Superior temporal gyrus (tissue), 1 donor: ENCODE data around the gene TNFSF9.
A peak's percentile ranks its signal among the peaks of the same experiment; 100 is the strongest.

Experiments
- DNase-seq: peaks from one replicate; pipeline ENCODE4 v3.0.0-alpha.2; 2016; ENCODE audit errors: extremely low spot score

The TNFSF9 gene

GRCh38 chr19:6530386-6531162, at the start of gene TNFSF9:
TSS of gene TNFSF9 (plus strand) at chr19:6531026. CDS start at chr19:6531037, 11 bp downstream.
- DNase-seq: peak; percentile 97

- peak; percentile 66 for DNase-seq
Measured at GRCh38 chr19:6481541-6482342, 49.1 kb upstream of the TNFSF9 start, which contains the start of gene DENND1C. TSS of gene DENND1C (minus strand) at chr19:6481787. CDS start at chr19:6481695, 92 bp downstream.

- no peak for DNase-seq
Measured at GRCh38 chr19:6482343-6482686, 48.5 kb upstream of the TNFSF9 start.

- no peak for DNase-seq
Measured at GRCh38 chr19:6483235-6483634, 47.6 kb upstream of the TNFSF9 start.

- DNase-seq: no peak
Measured at GRCh38 chr19:6484230-6484629, 46.6 kb upstream of the TNFSF9 start.

GRCh38 chr19:6484831-6485230, 46.0 kb upstream of the TNFSF9 start:
- no peak for DNase-seq

GRCh38 chr19:6489278-6490061, 41.4 kb upstream of the TNFSF9 start:
- DNase-seq: peak; percentile 50

- no peak for DNase-seq
Measured at GRCh38 chr19:6490134-6490533, 40.7 kb upstream of the TNFSF9 start.

GRCh38 chr19:6491802-6492592, 38.8 kb upstream of the TNFSF9 start:
- peak; percentile 62 for DNase-seq

- DNase-seq: no peak
Measured at GRCh38 chr19:6494438-6495036, 36.3 kb upstream of the TNFSF9 start.

- no peak for DNase-seq
Measured at GRCh38 chr19:6495947-6496346, 34.9 kb upstream of the TNFSF9 start.

- DNase-seq: no peak
Measured at GRCh38 chr19:6498294-6499036, 32.4 kb upstream of the TNFSF9 start.

- DNase-seq: peak; percentile 23
Measured at GRCh38 chr19:6499052-6499790, 31.6 kb upstream of the TNFSF9 start.

- DNase-seq: no peak
Measured at GRCh38 chr19:6500837-6501739, 29.7 kb upstream of the TNFSF9 start.

- DNase-seq: peak; percentile 85
Measured at GRCh38 chr19:6501740-6502648, 28.8 kb upstream of the TNFSF9 start, which contains the start of gene TUBB4A. TSS of gene TUBB4A (minus strand) at chr19:6502309. CDS start at chr19:6502212, 97 bp downstream.

- DNase-seq: no peak
Measured at GRCh38 chr19:6503407-6504201, 27.2 kb upstream of the TNFSF9 start.
